HepG2 (cell line): Measurements from ENCODE around the gene POU2F1. TPM values are rescaled to one million over a fixed set of nuclear protein-coding genes. Genes with fewer than 3 reads are reported as not detected.

Experiments used
- CHD2 ChIP-seq: IDR thresholded peaks from 2 replicates; pipeline ENCODE4 v1.6.1; 2011; ENCODE audit warnings: low read depth, low read length, improper control_type of control experiment
- ELF1 ChIP-seq: sonication (generic); formaldehyde crosslinking; IDR thresholded peaks from 2 replicates; pipeline ENCODE4 v1.4.0; 2020; ENCODE audit warnings: missing genetic modification reagents
- FOXM1 ChIP-seq: sonication (generic); formaldehyde crosslinking; IDR thresholded peaks from 2 replicates; pipeline ENCODE4 v1.5.0; 2020; ENCODE audit warnings: missing genetic modification reagents
- KDM6A ChIP-seq: IDR thresholded peaks from 2 replicates; pipeline ENCODE4 v1.6.1; 2016; ENCODE audit warnings: low read depth
- MLLT10 ChIP-seq: sonication (generic); formaldehyde crosslinking; IDR thresholded peaks from 2 replicates; pipeline ENCODE4 v1.4.0; 2020; ENCODE audit warnings: missing genetic modification reagents
- NCOA5 ChIP-seq: sonication (generic); formaldehyde crosslinking; IDR thresholded peaks from 2 replicates; pipeline ENCODE4 v1.4.0; 2020; ENCODE audit warnings: missing genetic modification reagents
- NONO ChIP-seq, 2 experiments: fragments of 450-650 bp in 1 of 2; sonication (generic) in 1 of 2; formaldehyde crosslinking in 1 of 2; IDR thresholded peaks in 1 of 2; conservative IDR thresholded peaks in 1 of 2; 2 replicates each; pipeline versions ENCODE4 v1.6.1 to v1.8.0; 2017 to 2022; ENCODE audit warnings: mild to moderate bottlenecking in 1 of 2, missing genetic modification reagents in 1 of 2, moderate library complexity in 1 of 2
- TOE1 ChIP-seq: sonication (generic); formaldehyde crosslinking; IDR thresholded peaks from 2 replicates; pipeline ENCODE4 v1.4.0; 2020; ENCODE audit warnings: mild to moderate bottlenecking, missing genetic modification reagents
- ZEB1 ChIP-seq: IDR thresholded peaks from 2 replicates; pipeline ENCODE4 v1.6.1; 2012; ENCODE audit warnings: mild to moderate bottlenecking, low read depth, inconsistent platforms; ENCODE audit not compliant: insufficient replicate concordance
- ZNF101 ChIP-seq: sonication (generic); formaldehyde crosslinking; IDR thresholded peaks from 2 replicates; pipeline ENCODE4 v1.4.0; 2020; ENCODE audit warnings: mild to moderate bottlenecking, low read depth, missing genetic modification reagents, borderline replicate concordance
- ZNF124 ChIP-seq: sonication (generic); formaldehyde crosslinking; IDR thresholded peaks from 2 replicates; pipeline ENCODE4 v1.4.0; 2020; ENCODE audit warnings: missing genetic modification reagents
- ZNF18 ChIP-seq: sonication (generic); formaldehyde crosslinking; IDR thresholded peaks from 2 replicates; pipeline ENCODE4 v1.8.0; 2022; ENCODE audit warnings: mild to moderate bottlenecking, missing genetic modification reagents; ENCODE audit not compliant: insufficient replicate concordance
- ZNF251 ChIP-seq: sonication (generic); formaldehyde crosslinking; IDR thresholded peaks from 2 replicates; pipeline ENCODE4 v1.9.0; 2021; ENCODE audit warnings: mild to moderate bottlenecking, missing genetic modification reagents
- ZNF768 ChIP-seq: sonication (generic); formaldehyde crosslinking; IDR thresholded peaks from 2 replicates; pipeline ENCODE4 v1.4.0; 2020; ENCODE audit warnings: missing genetic modification reagents
- ZSCAN25 ChIP-seq: sonication (generic); formaldehyde crosslinking; IDR thresholded peaks from 2 replicates; pipeline ENCODE4 v1.8.0; 2022; ENCODE audit warnings: mild to moderate bottlenecking, missing genetic modification reagents
- ZSCAN9 ChIP-seq: IDR thresholded peaks from 2 replicates; pipeline ENCODE4 v1.6.1; 2016; ENCODE audit warnings: borderline replicate concordance
- polyA plus RNA-seq, 8 experiments: library from polyadenylated mRNA; depleted of rRNA in 3 of 8; stranded (reverse) in 7 of 8; unstranded in 1 of 8; fragments of >200 nt; fragmentation: Illumina TruSeq in 4 of 8; extraction: Trizol in 4 of 8; gene quantifications; 2 replicates each; pipeline versions ENCODE4 v1.2.1 to v1.2.3, GENCODE V29; 2011 to 2016; ENCODE audit warnings: low read depth in 4 of 8, missing spikeins in 1 of 8, mixed read lengths in 1 of 8; ENCODE audit not compliant: insufficient read depth in 1 of 8
- total RNA-seq, 5 experiments: library from RNA; depleted of rRNA; stranded (reverse); fragments of >200 nt; fragmentation: Illumina TruSeq; extraction: Trizol; gene quantifications; 2 replicates each; pipeline ENCODE4 v1.2.3, GENCODE V29; 2016; ENCODE audit warnings: low read depth in 1 of 5
- TF ChIP-seq, protein P1 (sequence below): sonication (generic); formaldehyde crosslinking; IDR thresholded peaks from 2 replicates; pipeline ENCODE4 v1.5.0; 2020; ENCODE audit warnings: mild to moderate bottlenecking, missing genetic modification reagents, borderline replicate concordance
- TF ChIP-seq, protein P2 (sequence below): fragments of 450-650 bp; IDR thresholded peaks from 2 replicates; pipeline ENCODE4 v1.6.1; 2016
- TF ChIP-seq, protein P3 (sequence below): fragments of 450-650 bp; IDR thresholded peaks from 2 replicates; pipeline ENCODE4 v1.6.1; 2017; ENCODE audit warnings: mild to moderate bottlenecking

The POU2F1 gene
- total and polyA plus RNA-seq, 2 of the 13 experiments (the other 11 are each of a cell fraction or from before 2014, with no cell fraction given), result 10.2 to 13.0 TPM

- TF ChIP-seq TOE1, result no peak
- TF ChIP-seq ZEB1, result no peak
- TF ChIP-seq, protein P1, sequence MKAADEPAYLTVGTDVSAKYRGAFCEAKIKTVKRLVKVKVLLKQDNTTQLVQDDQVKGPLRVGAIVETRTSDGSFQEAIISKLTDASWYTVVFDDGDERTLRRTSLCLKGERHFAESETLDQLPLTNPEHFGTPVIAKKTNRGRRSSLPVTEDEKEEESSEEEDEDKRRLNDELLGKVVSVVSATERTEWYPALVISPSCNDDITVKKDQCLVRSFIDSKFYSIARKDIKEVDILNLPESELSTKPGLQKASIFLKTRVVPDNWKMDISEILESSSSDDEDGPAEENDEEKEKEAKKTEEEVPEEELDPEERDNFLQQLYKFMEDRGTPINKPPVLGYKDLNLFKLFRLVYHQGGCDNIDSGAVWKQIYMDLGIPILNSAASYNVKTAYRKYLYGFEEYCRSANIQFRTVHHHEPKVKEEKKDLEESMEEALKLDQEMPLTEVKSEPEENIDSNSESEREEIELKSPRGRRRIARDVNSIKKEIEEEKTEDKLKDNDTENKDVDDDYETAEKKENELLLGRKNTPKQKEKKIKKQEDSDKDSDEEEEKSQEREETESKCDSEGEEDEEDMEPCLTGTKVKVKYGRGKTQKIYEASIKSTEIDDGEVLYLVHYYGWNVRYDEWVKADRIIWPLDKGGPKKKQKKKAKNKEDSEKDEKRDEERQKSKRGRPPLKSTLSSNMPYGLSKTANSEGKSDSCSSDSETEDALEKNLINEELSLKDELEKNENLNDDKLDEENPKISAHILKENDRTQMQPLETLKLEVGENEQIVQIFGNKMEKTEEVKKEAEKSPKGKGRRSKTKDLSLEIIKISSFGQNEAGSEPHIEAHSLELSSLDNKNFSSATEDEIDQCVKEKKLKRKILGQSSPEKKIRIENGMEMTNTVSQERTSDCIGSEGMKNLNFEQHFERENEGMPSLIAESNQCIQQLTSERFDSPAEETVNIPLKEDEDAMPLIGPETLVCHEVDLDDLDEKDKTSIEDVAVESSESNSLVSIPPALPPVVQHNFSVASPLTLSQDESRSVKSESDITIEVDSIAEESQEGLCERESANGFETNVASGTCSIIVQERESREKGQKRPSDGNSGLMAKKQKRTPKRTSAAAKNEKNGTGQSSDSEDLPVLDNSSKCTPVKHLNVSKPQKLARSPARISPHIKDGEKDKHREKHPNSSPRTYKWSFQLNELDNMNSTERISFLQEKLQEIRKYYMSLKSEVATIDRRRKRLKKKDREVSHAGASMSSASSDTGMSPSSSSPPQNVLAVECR (CRISPR knock-in tag), result peak; percentile 69; the same call in 1 of the 2 replicates
- TF ChIP-seq ZNF124 (CRISPR knock-in tag), result no peak
- TF ChIP-seq ZSCAN9 (CRISPR knock-in tag), result peak; percentile 48
- no peak for TF ChIP-seq MLLT10 (CRISPR knock-in tag)
- no peak for TF ChIP-seq CHD2
- no peak for TF ChIP-seq KDM6A (CRISPR knock-in tag)
- TF ChIP-seq FOXM1, result no peak
- no peak for TF ChIP-seq ZNF251 (CRISPR knock-in tag)
- TF ChIP-seq ZNF101 (CRISPR knock-in tag), result no peak
- TF ChIP-seq, protein P2, sequence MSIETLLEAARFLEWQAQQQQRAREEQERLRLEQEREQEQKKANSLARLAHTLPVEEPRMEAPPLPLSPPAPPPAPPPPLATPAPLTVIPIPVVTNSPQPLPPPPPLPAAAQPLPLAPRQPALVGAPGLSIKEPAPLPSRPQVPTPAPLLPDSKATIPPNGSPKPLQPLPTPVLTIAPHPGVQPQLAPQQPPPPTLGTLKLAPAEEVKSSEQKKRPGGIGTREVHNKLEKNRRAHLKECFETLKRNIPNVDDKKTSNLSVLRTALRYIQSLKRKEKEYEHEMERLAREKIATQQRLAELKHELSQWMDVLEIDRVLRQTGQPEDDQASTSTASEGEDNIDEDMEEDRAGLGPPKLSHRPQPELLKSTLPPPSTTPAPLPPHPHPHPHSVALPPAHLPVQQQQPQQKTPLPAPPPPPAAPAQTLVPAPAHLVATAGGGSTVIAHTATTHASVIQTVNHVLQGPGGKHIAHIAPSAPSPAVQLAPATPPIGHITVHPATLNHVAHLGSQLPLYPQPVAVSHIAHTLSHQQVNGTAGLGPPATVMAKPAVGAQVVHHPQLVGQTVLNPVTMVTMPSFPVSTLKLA, result peak; percentile 98
- no peak for TF ChIP-seq ELF1 (CRISPR knock-in tag)
- TF ChIP-seq ZNF768 (CRISPR knock-in tag), result peak; percentile 15; the same call in 1 of the 2 replicates
- TF ChIP-seq, protein P3, sequence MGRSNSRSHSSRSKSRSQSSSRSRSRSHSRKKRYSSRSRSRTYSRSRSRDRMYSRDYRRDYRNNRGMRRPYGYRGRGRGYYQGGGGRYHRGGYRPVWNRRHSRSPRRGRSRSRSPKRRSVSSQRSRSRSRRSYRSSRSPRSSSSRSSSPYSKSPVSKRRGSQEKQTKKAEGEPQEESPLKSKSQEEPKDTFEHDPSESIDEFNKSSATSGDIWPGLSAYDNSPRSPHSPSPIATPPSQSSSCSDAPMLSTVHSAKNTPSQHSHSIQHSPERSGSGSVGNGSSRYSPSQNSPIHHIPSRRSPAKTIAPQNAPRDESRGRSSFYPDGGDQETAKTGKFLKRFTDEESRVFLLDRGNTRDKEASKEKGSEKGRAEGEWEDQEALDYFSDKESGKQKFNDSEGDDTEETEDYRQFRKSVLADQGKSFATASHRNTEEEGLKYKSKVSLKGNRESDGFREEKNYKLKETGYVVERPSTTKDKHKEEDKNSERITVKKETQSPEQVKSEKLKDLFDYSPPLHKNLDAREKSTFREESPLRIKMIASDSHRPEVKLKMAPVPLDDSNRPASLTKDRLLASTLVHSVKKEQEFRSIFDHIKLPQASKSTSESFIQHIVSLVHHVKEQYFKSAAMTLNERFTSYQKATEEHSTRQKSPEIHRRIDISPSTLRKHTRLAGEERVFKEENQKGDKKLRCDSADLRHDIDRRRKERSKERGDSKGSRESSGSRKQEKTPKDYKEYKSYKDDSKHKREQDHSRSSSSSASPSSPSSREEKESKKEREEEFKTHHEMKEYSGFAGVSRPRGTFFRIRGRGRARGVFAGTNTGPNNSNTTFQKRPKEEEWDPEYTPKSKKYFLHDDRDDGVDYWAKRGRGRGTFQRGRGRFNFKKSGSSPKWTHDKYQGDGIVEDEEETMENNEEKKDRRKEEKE, result no peak
- TF ChIP-seq NONO (IDR thresholded peaks at IDR 0.05), result no peak
- TF ChIP-seq NONO (CRISPR knock-in tag; conservative IDR thresholded peaks at IDR 0.05), result no peak
- no peak for TF ChIP-seq ZSCAN25 (CRISPR knock-in tag)
- TF ChIP-seq ZNF18 (CRISPR knock-in tag), result no peak
- no peak for TF ChIP-seq NCOA5
These were observed 1.3 kb downstream of the POU2F1 start (continued) for GRCh38 chr1:167221738-167222610.
